ENCODE measurements around the gene ADD3.

ADD3 gene

GRCh38 chr10:109981650-109982049 lies 26.1 kb upstream of the ADD3 start:
- TF ChIP-seq CTCF (IDR thresholded peaks at IDR 0.05): no peak

GRCh38 chr10:109982123-109982522 lies 25.7 kb upstream of the ADD3 start:
- no peak for TF ChIP-seq CTCF (IDR thresholded peaks at IDR 0.05)

- TF ChIP-seq CTCF (IDR thresholded peaks at IDR 0.05): no peak
These were observed 25.0 kb upstream of the ADD3 start for GRCh38 chr10:109982812-109983211.

- no peak for TF ChIP-seq CTCF (IDR thresholded peaks at IDR 0.05)
These were observed 23.8 kb upstream of the ADD3 start for GRCh38 chr10:109984013-109984412.

- no peak for TF ChIP-seq CTCF (IDR thresholded peaks at IDR 0.05)
These were observed 20.2 kb upstream of the ADD3 start for GRCh38 chr10:109987452-109988211.

- no peak for TF ChIP-seq CTCF (IDR thresholded peaks at IDR 0.05)
These were observed 19.6 kb upstream of the ADD3 start for GRCh38 chr10:109988212-109988596.

GRCh38 chr10:109991266-109991855 lies 16.4 kb upstream of the ADD3 start:
- no peak for TF ChIP-seq CTCF (IDR thresholded peaks at IDR 0.05)

Measured in LNCAP (cell line).